Measurements from ENCODE around the gene NXPH3.

Gene NXPH3

GRCh38 chr17:49598918-49599317 lies 23.2 kb downstream of the NXPH3 start:
- no peak for TF ChIP-seq CTCF (IDR thresholded peaks at IDR 0.05; ENCODE audit: low read depth, low read length)
- H3K4me3 ChIP-seq (ENCODE audit: low read depth, low read length) = no peak overlapping the region
- no peak for DNase-seq (ENCODE audit: low read depth)

- no peak for DNase-seq (ENCODE audit: low read depth)
- TF ChIP-seq MAX (IDR thresholded peaks at IDR 0.05; ENCODE audit: low read depth, low read length) = no peak
- TF ChIP-seq POLR2A (IDR thresholded peaks at IDR 0.05; ENCODE audit: extremely low read depth, insufficient read length) = no peak
- TF ChIP-seq CTCF (IDR thresholded peaks at IDR 0.05; ENCODE audit: low read depth, low read length) = no peak
- no peak for TF ChIP-seq MYC (IDR thresholded peaks at IDR 0.05; ENCODE audit: low read depth, low read length)
- no peak overlapping the region for H3K4me3 ChIP-seq (ENCODE audit: low read depth, low read length)
Observed at GRCh38 chr17:49600949-49601348, 25.3 kb downstream of the NXPH3 start.

GRCh38 chr17:49602783-49603182 lies 27.1 kb downstream of the NXPH3 start:
- TF ChIP-seq POLR2A (IDR thresholded peaks at IDR 0.05; ENCODE audit: extremely low read depth, insufficient read length) (no peak), CTCF (IDR thresholded peaks at IDR 0.05; ENCODE audit: low read depth, low read length) (no peak), MYC (IDR thresholded peaks at IDR 0.05; ENCODE audit: low read depth, low read length) (no peak), MAX (IDR thresholded peaks at IDR 0.05; ENCODE audit: low read depth, low read length) (no peak)
- DNase-seq (ENCODE audit: low read depth) = no peak
- H3K4me3 ChIP-seq (ENCODE audit: low read depth, low read length) = no peak overlapping the region

GRCh38 chr17:49603238-49603637 lies 27.6 kb downstream of the NXPH3 start:
- no peak for DNase-seq (ENCODE audit: low read depth)
- no peak overlapping the region for H3K4me3 ChIP-seq (ENCODE audit: low read depth, low read length)
- TF ChIP-seq POLR2A (IDR thresholded peaks at IDR 0.05; ENCODE audit: extremely low read depth, insufficient read length) (no peak), CTCF (IDR thresholded peaks at IDR 0.05; ENCODE audit: low read depth, low read length) (no peak), MYC (IDR thresholded peaks at IDR 0.05; ENCODE audit: low read depth, low read length) (no peak), MAX (IDR thresholded peaks at IDR 0.05; ENCODE audit: low read depth, low read length) (no peak)

- TF ChIP-seq MAX (IDR thresholded peaks at IDR 0.05; ENCODE audit: low read depth, low read length) (no peak), CTCF (IDR thresholded peaks at IDR 0.05; ENCODE audit: low read depth, low read length) (no peak)
- H3K4me3 ChIP-seq (ENCODE audit: low read depth, low read length) = no peak overlapping the region
- no peak for DNase-seq (ENCODE audit: low read depth)
Observed at GRCh38 chr17:49603720-49604119, 28.0 kb downstream of the NXPH3 start.

GRCh38 chr17:49604314-49604869 lies 28.7 kb downstream of the NXPH3 start:
- no peak for DNase-seq (ENCODE audit: low read depth)
- no peak for TF ChIP-seq MAX (IDR thresholded peaks at IDR 0.05; ENCODE audit: low read depth, low read length)
- TF ChIP-seq MYC (IDR thresholded peaks at IDR 0.05; ENCODE audit: low read depth, low read length) = no peak
- no peak for TF ChIP-seq CTCF (IDR thresholded peaks at IDR 0.05; ENCODE audit: low read depth, low read length)
- no peak for TF ChIP-seq POLR2A (IDR thresholded peaks at IDR 0.05; ENCODE audit: extremely low read depth, insufficient read length)
- H3K4me3 ChIP-seq (ENCODE audit: low read depth, low read length) = no peak overlapping the region
